Fibroblast of pulmonary artery (primary cell): ENCODE measurements around the gene PACSIN1.

Source experiments
- DNase-seq: peaks from one replicate; pipeline ENCODE4 v3.0.0-alpha.2; 2010; ENCODE audit warnings: low read depth
- H3K4me3 ChIP-seq: replicated peaks from 2 replicates; pipeline ENCODE4 v1.5.1; 2011; ENCODE audit warnings: low read depth, mild to moderate bottlenecking, control low read depth, low read length, moderate library complexity
- TF ChIP-seq, protein P1 (sequence below): IDR thresholded peaks from 2 replicates; pipeline ENCODE4 v1.5.1; 2011; ENCODE audit warnings: mild to moderate bottlenecking, control low read depth, low read length, inconsistent platforms; ENCODE audit errors: missing control alignments

Gene PACSIN1

GRCh38 chr6:34532230-34532629, 66.4 kb downstream of the PACSIN1 start:
- TF ChIP-seq, protein P1, sequence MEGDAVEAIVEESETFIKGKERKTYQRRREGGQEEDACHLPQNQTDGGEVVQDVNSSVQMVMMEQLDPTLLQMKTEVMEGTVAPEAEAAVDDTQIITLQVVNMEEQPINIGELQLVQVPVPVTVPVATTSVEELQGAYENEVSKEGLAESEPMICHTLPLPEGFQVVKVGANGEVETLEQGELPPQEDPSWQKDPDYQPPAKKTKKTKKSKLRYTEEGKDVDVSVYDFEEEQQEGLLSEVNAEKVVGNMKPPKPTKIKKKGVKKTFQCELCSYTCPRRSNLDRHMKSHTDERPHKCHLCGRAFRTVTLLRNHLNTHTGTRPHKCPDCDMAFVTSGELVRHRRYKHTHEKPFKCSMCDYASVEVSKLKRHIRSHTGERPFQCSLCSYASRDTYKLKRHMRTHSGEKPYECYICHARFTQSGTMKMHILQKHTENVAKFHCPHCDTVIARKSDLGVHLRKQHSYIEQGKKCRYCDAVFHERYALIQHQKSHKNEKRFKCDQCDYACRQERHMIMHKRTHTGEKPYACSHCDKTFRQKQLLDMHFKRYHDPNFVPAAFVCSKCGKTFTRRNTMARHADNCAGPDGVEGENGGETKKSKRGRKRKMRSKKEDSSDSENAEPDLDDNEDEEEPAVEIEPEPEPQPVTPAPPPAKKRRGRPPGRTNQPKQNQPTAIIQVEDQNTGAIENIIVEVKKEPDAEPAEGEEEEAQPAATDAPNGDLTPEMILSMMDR = no peak
- no peak for DNase-seq

GRCh38 chr6:34534146-34534545, 68.3 kb downstream of the PACSIN1 start:
- no peak overlapping the region for H3K4me3 ChIP-seq
- no peak for DNase-seq
- TF ChIP-seq, protein P1 = no peak

More at GRCh38 chr6:34532230-34532629, 66.4 kb downstream of the PACSIN1 start:
- H3K4me3 ChIP-seq = peak overlapping the region; percentile 10

DNA sequence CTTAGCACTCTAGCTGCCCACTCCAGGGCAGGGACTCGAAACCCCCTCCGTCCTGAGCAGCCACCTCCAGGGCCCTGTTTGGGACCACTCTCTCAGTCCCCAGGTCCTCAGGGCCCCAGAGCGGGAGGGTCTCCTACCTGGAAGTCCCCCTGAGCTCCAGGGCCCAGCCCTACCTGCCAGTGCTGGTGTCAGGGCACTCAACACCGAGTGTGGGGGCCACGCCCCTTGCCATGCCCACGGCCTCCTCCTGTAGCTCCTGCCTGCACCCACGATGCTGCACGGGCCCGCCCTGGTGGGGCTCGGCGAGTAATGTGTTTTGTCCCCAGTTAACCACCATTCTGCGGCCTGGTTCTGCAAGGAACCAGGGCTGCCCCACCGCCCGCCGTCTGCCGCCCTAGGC, 68.8 kb downstream of the PACSIN1 start:
- TF ChIP-seq, protein P1 = no peak
- DNase-seq = no peak
- no peak overlapping the region for H3K4me3 ChIP-seq

GRCh38 chr6:34535199-34535598, 69.3 kb downstream of the PACSIN1 start:
- H3K4me3 ChIP-seq = no peak overlapping the region
- TF ChIP-seq, protein P1 = no peak

GRCh38 chr6:34535646-34536045, 69.8 kb downstream of the PACSIN1 start:
- no peak for DNase-seq
- TF ChIP-seq, protein P1 = no peak
- no peak overlapping the region for H3K4me3 ChIP-seq

More at GRCh38 chr6:34535199-34535598, 69.3 kb downstream of the PACSIN1 start:
- DNase-seq = no peak

DNA sequence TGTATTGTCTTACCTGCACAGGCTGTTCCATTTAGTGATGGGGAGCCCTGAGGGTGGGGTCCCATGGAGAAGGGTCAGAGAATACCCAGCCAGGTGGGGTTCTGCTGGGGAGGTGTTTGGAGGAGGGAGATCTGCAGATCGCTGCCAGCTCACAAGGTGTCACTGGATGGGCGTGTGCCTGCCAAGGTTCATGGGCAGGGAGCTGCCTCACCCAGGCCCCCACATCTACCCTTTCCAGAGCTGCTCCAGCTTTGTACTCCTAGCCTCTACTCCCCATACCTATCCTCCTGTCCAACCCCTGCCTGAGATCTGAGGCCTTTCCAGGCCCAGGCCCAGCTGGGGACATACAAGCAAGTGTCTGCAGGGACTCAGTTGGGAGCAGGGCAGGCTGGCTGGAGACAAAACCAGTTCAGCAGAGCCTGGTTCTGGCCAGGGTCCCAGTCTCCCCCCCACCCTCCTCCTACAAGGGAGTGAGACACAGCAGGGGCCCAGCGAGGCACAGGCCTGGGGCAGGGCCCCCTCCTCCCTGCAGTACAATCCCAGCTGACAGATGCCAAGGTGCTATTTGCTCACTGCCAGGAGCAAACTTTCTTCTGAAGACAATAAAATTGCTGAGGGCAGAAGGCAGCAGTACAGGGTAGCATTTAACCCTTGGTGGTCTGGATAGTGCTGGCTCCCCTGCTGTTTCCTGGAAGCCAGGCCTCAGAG, 70.5 kb downstream of the PACSIN1 start:
- no peak for DNase-seq
- H3K4me3 ChIP-seq = no peak overlapping the region
- TF ChIP-seq, protein P1 = no peak
